Measurements from ENCODE around the gene CDH22.

The CDH22 gene

GRCh38 chr20:46240881-46241280 lies 67.4 kb downstream of the CDH22 start:
- Histone ChIP-seq H3K4me1 (ENCODE audit: insufficient read depth, low read length) (peaks cover 5% of the 10 kb centered on the region; the same call in 1 of the 2 replicates), H3K9me3 (ENCODE audit: insufficient read depth, low read depth, low read length) (no peaks in the 10 kb centered on the region), H3K36me3 (ENCODE audit: insufficient read depth, low read depth, low read length) (no peaks in the 10 kb centered on the region), H3K27ac (ENCODE audit: low read length) (no peak overlapping the region), H3K27me3 (ENCODE audit: insufficient read depth, low read length) (peaks cover 16% of the 10 kb centered on the region; the same call in 1 of the 2 replicates), H3K4me3 (ENCODE audit: low read length) (no peak overlapping the region), H3K9ac (ENCODE audit: low read depth, low read length) (no peak overlapping the region)

- H3K4me3 ChIP-seq (ENCODE audit: low read length): no peak overlapping the region
- no peaks in the 10 kb centered on the region for H3K9me3 ChIP-seq (ENCODE audit: insufficient read depth, low read depth, low read length)
- H3K4me1 ChIP-seq (ENCODE audit: insufficient read depth, low read length): peaks cover 5% of the 10 kb centered on the region; the same call in 1 of the 2 replicates
- H3K36me3 ChIP-seq (ENCODE audit: insufficient read depth, low read depth, low read length): no peaks in the 10 kb centered on the region
- peaks cover 22% of the 10 kb centered on the region; the same call in 1 of the 2 replicates for H3K27me3 ChIP-seq (ENCODE audit: insufficient read depth, low read length)
- no peak overlapping the region for H3K27ac ChIP-seq (ENCODE audit: low read length)
- no peak overlapping the region for H3K9ac ChIP-seq (ENCODE audit: low read depth, low read length)
Observed at GRCh38 chr20:46240065-46240464, 68.2 kb downstream of the CDH22 start.

GRCh38 chr20:46237736-46238135 lies 70.6 kb downstream of the CDH22 start:
- Histone ChIP-seq H3K4me1 (ENCODE audit: insufficient read depth, low read length) (peaks cover 5% of the 10 kb centered on the region; the same call in 1 of the 2 replicates), H3K4me3 (ENCODE audit: low read length) (no peak overlapping the region), H3K27ac (ENCODE audit: low read length) (no peak overlapping the region), H3K27me3 (ENCODE audit: insufficient read depth, low read length) (peaks cover 32% of the 10 kb centered on the region; the same call in 1 of the 2 replicates), H3K9ac (ENCODE audit: low read depth, low read length) (no peak overlapping the region), H3K36me3 (ENCODE audit: insufficient read depth, low read depth, low read length) (no peaks in the 10 kb centered on the region), H3K9me3 (ENCODE audit: insufficient read depth, low read depth, low read length) (no peaks in the 10 kb centered on the region)

- H3K27ac ChIP-seq (ENCODE audit: low read length): no peak overlapping the region
- no peak overlapping the region for H3K9ac ChIP-seq (ENCODE audit: low read depth, low read length)
- H3K9me3 ChIP-seq (ENCODE audit: insufficient read depth, low read depth, low read length): no peaks in the 10 kb centered on the region
- H3K36me3 ChIP-seq (ENCODE audit: insufficient read depth, low read depth, low read length): no peaks in the 10 kb centered on the region
- no peak overlapping the region for H3K4me3 ChIP-seq (ENCODE audit: low read length)
- H3K27me3 ChIP-seq (ENCODE audit: insufficient read depth, low read length): peaks cover 33% of the 10 kb centered on the region; the same call in 1 of the 2 replicates
- H3K4me1 ChIP-seq (ENCODE audit: insufficient read depth, low read length): peaks cover 5% of the 10 kb centered on the region; the same call in 1 of the 2 replicates
Observed at GRCh38 chr20:46237227-46237626, 71.1 kb downstream of the CDH22 start.

GRCh38 chr20:46235077-46235476 lies 73.2 kb downstream of the CDH22 start:
- Histone ChIP-seq H3K4me1 (ENCODE audit: insufficient read depth, low read length) (no peaks in the 10 kb centered on the region), H3K4me3 (ENCODE audit: low read length) (no peak overlapping the region), H3K9ac (ENCODE audit: low read depth, low read length) (no peak overlapping the region), H3K27ac (ENCODE audit: low read length) (no peak overlapping the region), H3K27me3 (ENCODE audit: insufficient read depth, low read length) (peaks cover 33% of the 10 kb centered on the region; the same call in 1 of the 2 replicates), H3K9me3 (ENCODE audit: insufficient read depth, low read depth, low read length) (no peaks in the 10 kb centered on the region), H3K36me3 (ENCODE audit: insufficient read depth, low read depth, low read length) (no peaks in the 10 kb centered on the region)

- no peak overlapping the region for H3K4me3 ChIP-seq (ENCODE audit: low read length)
- no peaks in the 10 kb centered on the region for H3K36me3 ChIP-seq (ENCODE audit: insufficient read depth, low read depth, low read length)
- no peaks in the 10 kb centered on the region for H3K4me1 ChIP-seq (ENCODE audit: insufficient read depth, low read length)
- no peak overlapping the region for H3K27ac ChIP-seq (ENCODE audit: low read length)
- H3K27me3 ChIP-seq (ENCODE audit: insufficient read depth, low read length): peaks cover 25% of the 10 kb centered on the region; the same call in 1 of the 2 replicates
- no peaks in the 10 kb centered on the region for H3K9me3 ChIP-seq (ENCODE audit: insufficient read depth, low read depth, low read length)
- no peak overlapping the region for H3K9ac ChIP-seq (ENCODE audit: low read depth, low read length)
Observed at GRCh38 chr20:46233701-46234100, 74.6 kb downstream of the CDH22 start.

- no peaks in the 10 kb centered on the region for H3K4me1 ChIP-seq (ENCODE audit: insufficient read depth, low read length)
- H3K9ac ChIP-seq (ENCODE audit: low read depth, low read length): no peak overlapping the region
- H3K27ac ChIP-seq (ENCODE audit: low read length): no peak overlapping the region
- no peaks in the 10 kb centered on the region for H3K9me3 ChIP-seq (ENCODE audit: insufficient read depth, low read depth, low read length)
- peaks cover 25% of the 10 kb centered on the region; the same call in 1 of the 2 replicates for H3K27me3 ChIP-seq (ENCODE audit: insufficient read depth, low read length)
- H3K4me3 ChIP-seq (ENCODE audit: low read length): no peak overlapping the region
- no peaks in the 10 kb centered on the region for H3K36me3 ChIP-seq (ENCODE audit: insufficient read depth, low read depth, low read length)
Observed at GRCh38 chr20:46232539-46232938, 75.8 kb downstream of the CDH22 start.

GRCh38 chr20:46230801-46231282 lies 77.5 kb downstream of the CDH22 start:
- Histone ChIP-seq H3K9me3 (ENCODE audit: insufficient read depth, low read depth, low read length) (no peaks in the 10 kb centered on the region), H3K27me3 (ENCODE audit: insufficient read depth, low read length) (peaks cover 23% of the 10 kb centered on the region; the same call in 1 of the 2 replicates), H3K27ac (ENCODE audit: low read length) (no peak overlapping the region), H3K9ac (ENCODE audit: low read depth, low read length) (no peak overlapping the region), H3K4me1 (ENCODE audit: insufficient read depth, low read length) (no peaks in the 10 kb centered on the region), H3K36me3 (ENCODE audit: insufficient read depth, low read depth, low read length) (no peaks in the 10 kb centered on the region), H3K4me3 (ENCODE audit: low read length) (no peak overlapping the region)

GRCh38 chr20:46230106-46230491 lies 78.2 kb downstream of the CDH22 start:
- Histone ChIP-seq H3K27me3 (ENCODE audit: insufficient read depth, low read length) (peaks cover 16% of the 10 kb centered on the region; the same call in 1 of the 2 replicates), H3K4me3 (ENCODE audit: low read length) (no peak overlapping the region), H3K9ac (ENCODE audit: low read depth, low read length) (no peak overlapping the region), H3K9me3 (ENCODE audit: insufficient read depth, low read depth, low read length) (no peaks in the 10 kb centered on the region), H3K36me3 (ENCODE audit: insufficient read depth, low read depth, low read length) (no peaks in the 10 kb centered on the region), H3K4me1 (ENCODE audit: insufficient read depth, low read length) (no peaks in the 10 kb centered on the region), H3K27ac (ENCODE audit: low read length) (no peak overlapping the region)

GRCh38 chr20:46229478-46230105 lies 78.7 kb downstream of the CDH22 start:
- Histone ChIP-seq H3K9me3 (ENCODE audit: insufficient read depth, low read depth, low read length) (no peaks in the 10 kb centered on the region), H3K36me3 (ENCODE audit: insufficient read depth, low read depth, low read length) (no peaks in the 10 kb centered on the region), H3K27ac (ENCODE audit: low read length) (no peak overlapping the region), H3K27me3 (ENCODE audit: insufficient read depth, low read length) (peaks cover 12% of the 10 kb centered on the region; the same call in 1 of the 2 replicates), H3K9ac (ENCODE audit: low read depth, low read length) (no peak overlapping the region), H3K4me3 (ENCODE audit: low read length) (no peak overlapping the region), H3K4me1 (ENCODE audit: insufficient read depth, low read length) (no peaks in the 10 kb centered on the region)

- Histone ChIP-seq H3K9ac (ENCODE audit: low read depth, low read length) (no peak overlapping the region), H3K4me1 (ENCODE audit: insufficient read depth, low read length) (peaks cover 5% of the 10 kb centered on the region), H3K9me3 (ENCODE audit: insufficient read depth, low read depth, low read length) (no peaks in the 10 kb centered on the region), H3K4me3 (ENCODE audit: low read length) (no peak overlapping the region), H3K36me3 (ENCODE audit: insufficient read depth, low read depth, low read length) (no peaks in the 10 kb centered on the region), H3K27ac (ENCODE audit: low read length) (no peak overlapping the region), H3K27me3 (ENCODE audit: insufficient read depth, low read length) (peaks cover 11% of the 10 kb centered on the region; the same call in 1 of the 2 replicates)
Observed at GRCh38 chr20:46228670-46229069, 79.6 kb downstream of the CDH22 start.

- no peaks in the 10 kb centered on the region for H3K36me3 ChIP-seq (ENCODE audit: insufficient read depth, low read depth, low read length)
- peaks cover 3% of the 10 kb centered on the region; the same call in 1 of the 2 replicates for H3K27me3 ChIP-seq (ENCODE audit: insufficient read depth, low read length)
- H3K27ac ChIP-seq (ENCODE audit: low read length): no peak overlapping the region
- H3K9ac ChIP-seq (ENCODE audit: low read depth, low read length): no peak overlapping the region
- H3K4me3 ChIP-seq (ENCODE audit: low read length): no peak overlapping the region
- peaks cover 12% of the 10 kb centered on the region for H3K4me1 ChIP-seq (ENCODE audit: insufficient read depth, low read length)
- no peaks in the 10 kb centered on the region for H3K9me3 ChIP-seq (ENCODE audit: insufficient read depth, low read depth, low read length)
Observed at GRCh38 chr20:46227272-46227767, 81.0 kb downstream of the CDH22 start.
